Activated naive CD4-positive, alpha-beta T cell (primary cell): ENCODE measurements around the gene EZR.

Experiments
- DNase-seq, 4 experiments: peaks; one replicate each; lab custom pipeline; 2025; lab: John Stamatoyannopoulos, UW

EZR gene

GRCh38 chr6:158775832-158776231, 43.3 kb downstream of the EZR start:
- DNase-seq = no peak

DNA sequence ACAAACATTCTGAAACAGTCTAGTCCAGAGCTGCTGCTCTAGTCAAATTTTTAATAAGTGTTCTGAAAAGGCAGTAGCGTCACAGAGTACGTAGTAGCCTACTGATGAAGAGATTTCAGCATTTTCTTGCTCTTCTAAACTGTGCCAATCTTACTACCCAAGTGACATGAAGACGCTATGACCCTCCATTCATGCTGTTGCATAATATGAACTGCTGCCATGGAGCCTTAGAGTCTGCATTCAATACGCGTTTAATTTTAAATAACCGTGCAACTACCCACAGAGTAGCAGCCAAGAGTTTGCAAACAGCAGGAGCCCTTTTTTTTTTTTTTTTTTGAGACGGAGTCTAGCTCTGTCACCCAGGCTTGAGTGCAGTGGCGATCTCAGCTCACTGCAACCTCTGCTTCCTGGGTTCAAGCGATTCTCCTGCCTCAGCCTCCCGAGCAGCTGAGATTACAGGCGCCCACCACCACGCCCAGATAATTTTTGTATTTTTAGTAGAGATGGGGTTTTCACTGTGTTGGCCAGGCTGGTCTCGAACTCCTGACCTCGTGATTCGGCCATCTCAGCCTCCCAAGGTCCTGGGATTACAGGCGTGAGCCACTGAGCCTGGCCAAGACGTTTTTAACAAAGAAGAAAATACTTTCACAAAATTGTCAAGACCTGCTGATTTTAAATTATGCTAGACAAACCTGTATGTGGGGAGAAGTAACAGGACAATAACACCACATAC, 44.3 kb downstream of the EZR start:
- no peak for DNase-seq

- no peak for DNase-seq
These were observed 45.4 kb downstream of the EZR start for GRCh38 chr6:158773581-158774449.

- DNase-seq = no peak
These were observed 46.3 kb downstream of the EZR start for GRCh38 chr6:158772851-158773371.

DNA sequence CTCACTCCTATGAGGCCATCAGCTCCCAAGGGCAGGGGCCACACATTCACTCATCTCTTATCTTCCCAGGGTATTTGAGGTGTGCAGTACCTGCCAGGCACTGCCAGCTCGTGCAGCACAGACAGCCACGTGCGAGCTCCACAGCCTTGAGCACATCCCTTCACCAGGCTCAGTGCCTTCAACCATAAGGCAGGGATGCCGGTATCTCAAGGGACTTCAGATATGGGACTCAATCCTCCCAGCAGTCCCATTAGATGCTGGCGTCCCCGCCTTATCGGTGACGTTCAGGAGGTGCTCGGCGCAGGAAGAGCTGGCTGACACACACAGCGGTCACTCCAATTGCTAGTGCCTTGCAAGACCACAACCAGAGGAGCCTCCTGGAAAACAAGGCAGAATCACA, 47.0 kb downstream of the EZR start:
- no peak for DNase-seq

GRCh38 chr6:158771399-158772152, 47.6 kb downstream of the EZR start:
- no peak for DNase-seq

- DNase-seq = no peak
These were observed 48.4 kb downstream of the EZR start for GRCh38 chr6:158770533-158771330.

- DNase-seq = no peak
These were observed 49.3 kb downstream of the EZR start for GRCh38 chr6:158769771-158770432.

GRCh38 chr6:158769234-158769770, 49.9 kb downstream of the EZR start:
- DNase-seq = no peak

- no peak for DNase-seq
These were observed 50.7 kb downstream of the EZR start for GRCh38 chr6:158768436-158768835.

DNA sequence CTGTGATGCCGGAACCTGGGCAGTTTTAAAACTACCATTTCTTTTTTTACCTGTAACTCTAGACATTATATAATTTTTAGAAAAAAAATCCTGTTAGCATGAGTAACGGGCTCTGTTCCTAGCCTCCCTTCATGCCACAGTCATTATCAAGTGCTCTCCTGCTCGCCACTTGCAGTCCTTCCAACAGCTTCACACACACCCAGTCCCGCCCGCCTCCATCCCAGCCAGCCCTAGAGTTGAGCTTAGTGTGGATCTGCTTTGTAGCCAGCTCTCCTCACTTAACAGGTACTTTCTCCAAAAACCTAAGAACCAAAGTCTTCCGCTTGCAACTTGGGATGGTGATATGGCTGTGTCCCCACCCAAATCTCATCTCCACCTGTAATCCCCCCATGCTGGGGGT, 51.5 kb downstream of the EZR start:
- DNase-seq = no peak

- no peak for DNase-seq
These were observed 52.3 kb downstream of the EZR start for GRCh38 chr6:158766621-158767455.

DNA sequence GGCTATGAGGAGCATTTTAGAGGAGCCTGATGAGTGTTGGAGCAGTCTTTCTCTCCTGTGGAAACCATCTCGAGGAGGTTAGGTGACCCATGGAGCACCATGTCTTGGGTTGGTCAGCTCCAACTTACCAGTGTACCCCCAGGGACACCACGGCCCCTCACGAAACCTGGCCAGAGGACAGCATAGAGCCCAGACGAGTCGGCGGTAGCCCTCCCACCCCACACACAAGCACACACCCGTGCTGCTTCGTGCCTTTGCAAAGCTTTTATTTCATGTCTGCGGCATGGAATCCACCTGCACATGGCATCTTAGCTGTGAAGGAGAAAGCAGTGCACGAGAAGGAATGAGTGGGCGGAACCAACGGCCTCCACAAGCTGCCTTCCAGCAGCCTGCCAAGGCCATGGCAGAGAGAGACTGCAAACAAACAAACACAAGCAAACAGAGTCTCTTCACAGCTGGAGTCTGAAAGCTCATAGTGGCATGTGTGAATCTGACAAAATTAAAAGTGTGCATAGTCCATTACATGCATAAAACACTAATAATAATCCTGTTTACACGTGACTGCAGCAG, 53.6 kb downstream of the EZR start:
- DNase-seq = no peak

GRCh38 chr6:158764926-158765325, 54.2 kb downstream of the EZR start:
- DNase-seq = no peak

- no peak for DNase-seq
These were observed 54.9 kb downstream of the EZR start for GRCh38 chr6:158764183-158764849.

DNA sequence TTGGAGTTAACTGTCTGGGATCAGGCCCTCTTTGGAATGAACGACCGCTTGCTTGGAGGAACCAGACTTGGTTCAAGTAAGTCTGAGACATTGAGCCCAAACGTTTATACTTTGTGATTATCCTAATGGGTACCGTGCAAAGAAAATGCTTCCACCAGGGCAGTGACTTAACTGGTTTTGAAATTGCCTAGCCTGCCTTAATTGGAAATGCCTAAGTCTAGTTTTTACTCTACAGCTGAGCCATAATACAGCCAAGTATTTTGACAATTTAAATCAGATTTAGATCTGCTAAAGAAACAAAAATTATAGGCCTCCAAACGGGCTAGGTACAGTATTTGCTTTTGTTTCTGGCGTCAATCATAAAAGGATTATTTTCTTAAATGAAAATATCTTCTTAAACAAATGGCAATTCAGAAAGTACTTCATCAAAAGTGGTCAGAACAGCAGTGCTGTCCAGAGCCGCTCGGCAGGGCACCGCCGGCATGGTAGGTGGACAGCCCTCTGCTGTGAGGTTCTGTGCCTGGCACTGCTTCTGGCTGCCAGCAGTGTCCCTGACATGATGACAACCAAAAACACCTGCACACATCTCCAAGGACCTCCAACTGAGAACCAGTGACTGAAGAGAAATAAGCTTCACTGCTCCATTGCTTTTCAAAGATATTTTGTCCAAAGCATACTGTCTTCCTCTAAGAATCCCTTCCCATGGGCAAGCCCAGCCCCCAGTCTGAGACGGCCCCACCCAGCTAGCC, 55.6 kb downstream of the EZR start:
- no peak for DNase-seq

- no peak for DNase-seq
These were observed 56.3 kb downstream of the EZR start for GRCh38 chr6:158762787-158763433.

DNA sequence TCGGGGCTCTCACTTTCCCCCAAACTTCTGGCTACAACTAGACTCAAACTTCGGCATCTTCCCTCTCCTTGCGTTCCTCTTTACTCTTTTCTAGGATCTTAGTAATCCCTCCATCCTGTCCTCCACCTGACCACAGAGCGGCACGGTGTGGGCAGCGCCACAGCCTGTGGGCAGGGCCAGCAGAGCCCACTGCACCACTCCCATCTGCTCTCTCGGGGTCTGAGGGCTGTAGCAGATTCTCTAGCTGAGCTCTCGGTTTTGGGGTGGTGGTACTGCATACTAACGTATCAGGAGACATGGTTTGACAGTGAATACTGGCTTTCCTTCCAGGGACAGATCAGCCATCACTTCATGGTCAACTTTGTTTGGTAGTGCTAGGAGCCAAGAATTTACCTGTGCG, 57.4 kb downstream of the EZR start:
- DNase-seq = no peak
